Measurements from ENCODE around the gene GAPDH.
A peak's percentile ranks its signal among the peaks of the same experiment; 100 is the strongest.

GAPDH gene

GRCh38 chr12:6530576-6531260 lies 3.6 kb upstream of the GAPDH start:
- DNase-seq, result no peak

- DNase-seq, result peak; percentile 83 to 88
Measured at GRCh38 chr12:6532051-6532926, 2.0 kb upstream of the GAPDH start.

GRCh38 chr12:6532927-6533652 lies 1.2 kb upstream of the GAPDH start:
- DNase-seq, result peak; percentile 57 to 67

GRCh38 chr12:6533653-6533922 lies 729 bp upstream of the GAPDH start:
- DNase-seq, result peak in 1 of 2 experiments; percentile 67

- DNase-seq, result peak in 1 of 2 experiments; percentile 69
Measured at GRCh38 chr12:6534695-6534944, 303 bp downstream of the GAPDH start.

- DNase-seq, result peak; percentile 83 to 84
Measured at GRCh38 chr12:6534945-6535696, 804 bp downstream of the GAPDH start.

- DNase-seq, result no peak
Measured at GRCh38 chr12:6535697-6535946, 1.3 kb downstream of the GAPDH start.

GRCh38 chr12:6535960-6536847 lies 1.9 kb downstream of the GAPDH start:
- no peak for DNase-seq

- DNase-seq, result no peak
Measured at GRCh38 chr12:6536894-6537579, 2.7 kb downstream of the GAPDH start.

GRCh38 chr12:6537580-6538419 lies 3.5 kb downstream of the GAPDH start:
- DNase-seq, result peak; percentile 61 to 68

- DNase-seq, result no peak
Measured at GRCh38 chr12:6538420-6539313, 4.3 kb downstream of the GAPDH start.

GRCh38 chr12:6539314-6539682 lies 5.0 kb downstream of the GAPDH start:
- no peak for DNase-seq

- no peak for DNase-seq
Measured at GRCh38 chr12:6539707-6540134, 5.4 kb downstream of the GAPDH start.

- no peak for DNase-seq
Measured at GRCh38 chr12:6540181-6540877, 6.0 kb downstream of the GAPDH start.

GRCh38 chr12:6541371-6542165 lies 7.3 kb downstream of the GAPDH start:
- no peak for DNase-seq

- DNase-seq, result no peak
Measured at GRCh38 chr12:6542209-6543009, 8.1 kb downstream of the GAPDH start.

- DNase-seq, result no peak
Measured at GRCh38 chr12:6546016-6546415, 11.7 kb downstream of the GAPDH start.

- DNase-seq, result no peak
Measured at GRCh38 chr12:6547566-6547965, 13.2 kb downstream of the GAPDH start.

All from AML-193 (cell line).